IMR-90 (cell line): ENCODE data around the gene CCDC134. TPM values are rescaled to one million over a fixed set of nuclear protein-coding genes. Genes with fewer than 3 reads are reported as not detected.

Experiments used
- ATAC-seq: fragments of 200-7000 bp; cut with Tn5 transposase; 2 replicates; pipeline ENCODE4 v1.9.1; 2020; ENCODE audit warnings: low read depth, mild to moderate bottlenecking, moderate library complexity
- BruUV-seq: library from RNA; stranded (reverse); fragments of 400-500 nt; replicated peaks from 2 replicates; lab custom pipeline; 2021; lab: Mats Ljungman, UMichigan
- CTCF ChIA-PET: fragments of 300-600 bp; formaldehyde crosslinking; extraction: SDS; loops from one replicate; lab custom pipeline; 2021; ENCODE audit warnings: antibody characterized with exemption; lab: Yijun Ruan, JAX
- POLR2A ChIA-PET: fragments of 300-600 bp; sonication (Branson Sonifier 250); formaldehyde crosslinking; loops from one replicate; lab custom pipeline; 2022; ENCODE audit warnings: antibody characterized with exemption; ENCODE audit not compliant: unreplicated experiment; lab: Charles Lee
- DNase-seq: peaks from one replicate; pipeline ENCODE4 v3.0.0; 2013
- H2AFZ ChIP-seq: replicated peaks from 2 replicates; pipeline ENCODE3; 2013; ENCODE audit warnings: low read length, mild to moderate bottlenecking; ENCODE audit not compliant: poor library complexity
- H2AK5ac ChIP-seq: 2 replicates; pipeline ENCODE4 v1.6.1; 2013; ENCODE audit warnings: low read depth, low read length, inconsistent platforms
- H2AK9ac ChIP-seq: replicated peaks from 2 replicates; pipeline ENCODE3; 2013; ENCODE audit warnings: mild to moderate bottlenecking, low read depth, low read length, moderate library complexity; ENCODE audit not compliant: poor library complexity
- H2BK120ac ChIP-seq: 2 replicates; pipeline ENCODE4 v1.6.1; 2013; ENCODE audit warnings: low read depth, low read length, inconsistent platforms
- H2BK15ac ChIP-seq: 3 replicates; pipeline ENCODE4 v1.6.1; 2013; ENCODE audit warnings: low read depth, low read length, inconsistent platforms
- H2BK20ac ChIP-seq: 2 replicates; pipeline ENCODE4 v1.6.1; 2013; ENCODE audit warnings: low read depth, mild to moderate bottlenecking, inconsistent platforms, low read length, moderate library complexity
- H2BK5ac ChIP-seq: 2 replicates; pipeline ENCODE4 v1.6.1; 2013; ENCODE audit warnings: mild to moderate bottlenecking, low read depth, low read length, inconsistent platforms; ENCODE audit not compliant: poor library complexity, severe bottlenecking
- H3K14ac ChIP-seq: replicated peaks from 2 replicates; pipeline ENCODE4 v1.6.1; 2013; ENCODE audit warnings: low read depth, low read length, inconsistent platforms
- H3K18ac ChIP-seq: 2 replicates; pipeline ENCODE4 v1.6.1; 2013; ENCODE audit warnings: low read depth, low read length, control low read depth
- H3K23ac ChIP-seq: 2 replicates; pipeline ENCODE4 v1.6.1; 2013; ENCODE audit warnings: low read depth, low read length, inconsistent platforms
- H3K27ac ChIP-seq: 2 replicates; pipeline ENCODE4 v1.5.1; 2013; ENCODE audit warnings: mild to moderate bottlenecking, control low read depth, low read length; ENCODE audit not compliant: insufficient read depth
- H3K27me3 ChIP-seq: 2 replicates; pipeline ENCODE4 v1.6.1; 2013; ENCODE audit warnings: low read length; ENCODE audit not compliant: control insufficient read depth, insufficient read depth
- H3K36me3 ChIP-seq: 2 replicates; pipeline ENCODE4 v1.6.1; 2013; ENCODE audit warnings: low read length, mixed read lengths; ENCODE audit not compliant: control insufficient read depth, insufficient read depth
- H3K4ac ChIP-seq: 2 replicates; pipeline ENCODE4 v1.6.1; 2013; ENCODE audit warnings: low read depth, low read length, inconsistent platforms
- H3K4me1 ChIP-seq: 2 replicates; pipeline ENCODE4 v1.6.1; 2013; ENCODE audit warnings: low read length, mixed read lengths; ENCODE audit not compliant: control insufficient read depth, insufficient read depth
- H3K4me2 ChIP-seq: 2 replicates; pipeline ENCODE4 v1.6.1; 2013; ENCODE audit warnings: low read depth, mild to moderate bottlenecking, control low read depth, low read length, moderate library complexity
- H3K4me3 ChIP-seq: 2 replicates; pipeline ENCODE4 v1.5.1; 2013; ENCODE audit warnings: low read depth, mild to moderate bottlenecking, control low read depth, low read length, moderate library complexity; ENCODE audit not compliant: insufficient read depth
- H3K56ac ChIP-seq: 2 replicates; pipeline ENCODE4 v1.6.1; 2013; ENCODE audit warnings: low read length, inconsistent platforms; ENCODE audit not compliant: insufficient read depth; ENCODE audit errors: extremely low read depth
- H3K79me1 ChIP-seq, 2 experiments: 2 replicates each; pipeline ENCODE4 v1.6.1; 2013; ENCODE audit warnings: low read length in 2 of 2, inconsistent platforms in 1 of 2, low read depth in 1 of 2
- H3K9ac ChIP-seq: 2 replicates; pipeline ENCODE4 v1.6.1; 2013; ENCODE audit warnings: low read depth, low read length, control low read depth
- H3K9me1 ChIP-seq: 2 replicates; pipeline ENCODE4 v1.6.1; 2013; ENCODE audit warnings: low read length, inconsistent platforms; ENCODE audit not compliant: insufficient read depth
- H3K9me3 ChIP-seq: 2 replicates; pipeline ENCODE4 v1.6.1; 2013; ENCODE audit warnings: low read length; ENCODE audit not compliant: control insufficient read depth, insufficient read depth
- H4K20me1 ChIP-seq: 2 replicates; pipeline ENCODE4 v1.6.1; 2013; ENCODE audit warnings: low read length, inconsistent platforms; ENCODE audit not compliant: insufficient read depth
- H4K5ac ChIP-seq: 2 replicates; pipeline ENCODE4 v1.6.1; 2013; ENCODE audit warnings: mild to moderate bottlenecking, low read depth, low read length, control low read depth
- H4K8ac ChIP-seq, 2 experiments: 2 replicates each; pipeline ENCODE4 v1.6.1; 2013; ENCODE audit warnings: low read depth in 2 of 2, low read length in 2 of 2, control low read depth in 1 of 2, inconsistent platforms in 1 of 2
- H4K91ac ChIP-seq: 2 replicates; pipeline ENCODE4 v1.6.1; 2013; ENCODE audit warnings: low read depth, low read length, inconsistent platforms; ENCODE audit not compliant: insufficient read depth
- CEBPB ChIP-seq: IDR thresholded peaks from 2 replicates; pipeline ENCODE4 v1.6.1; 2012; ENCODE audit warnings: low read depth, low read length, improper control_type of control experiment
- FOS ChIP-seq: fragments of 150-350 bp; IDR thresholded peaks from 2 replicates; pipeline ENCODE4 v1.6.1; 2016; ENCODE audit warnings: low read depth, low read length
- MAFK ChIP-seq: IDR thresholded peaks from 2 replicates; pipeline ENCODE4 v1.6.1; 2012; ENCODE audit warnings: low read depth, low read length, improper control_type of control experiment
- MAZ ChIP-seq: IDR thresholded peaks from 2 replicates; pipeline ENCODE4 v1.6.1; 2012; ENCODE audit warnings: low read depth, mild to moderate bottlenecking, low read length, improper control_type of control experiment, moderate library complexity, borderline replicate concordance
- NFE2L2 ChIP-seq: fragments of 150-350 bp; IDR thresholded peaks from 2 replicates; pipeline ENCODE4 v1.6.1; 2016; ENCODE audit warnings: low read depth, mild to moderate bottlenecking, low read length
- RCOR1 ChIP-seq: IDR thresholded peaks from 2 replicates; pipeline ENCODE4 v1.6.1; 2012; ENCODE audit warnings: mild to moderate bottlenecking, low read length, improper control_type of control experiment; ENCODE audit not compliant: insufficient replicate concordance
- RFX5 ChIP-seq: IDR thresholded peaks from 2 replicates; pipeline ENCODE4 v1.8.0; 2012; ENCODE audit warnings: low read depth, mild to moderate bottlenecking, low read length, moderate library complexity
- SMC3 ChIP-seq: fragments of 150-350 bp; IDR thresholded peaks from 2 replicates; pipeline ENCODE4 v1.6.1; 2016; ENCODE audit warnings: low read depth, mild to moderate bottlenecking, antibody characterized with exemption, low read length, moderate library complexity
- WGBS, 2 experiments: methylation state at CpG; one replicate each; pipeline versions ENCODE4 v1.1.5 to v1.1.7; 2013; ENCODE audit warnings: missing lambda C conversion rate in 2 of 2; ENCODE audit not compliant: insufficient read length in 1 of 2; ENCODE audit errors: extremely low coverage in 2 of 2; 5-methylcytosine and 5-hydroxymethylcytosine counted together
- dilution Hi-C: fragments of 300-500 bp; cut with HindIII; formaldehyde crosslinking; loops from one replicate; pipeline ENCODE4 v1.14.3; 2018; ENCODE audit warnings: low sequenced_read_pairs; ENCODE audit not compliant: unreplicated experiment
- in situ Hi-C: fragments of 300-500 bp; cut with MboI; formaldehyde crosslinking; loops from 3 replicates; pipeline ENCODE4 v1.14.3; 2019; ENCODE audit warnings: low sequenced_read_pairs, inconsistent platforms, mixed read lengths
- intact Hi-C: fragments of 100-400 bp; cut with micrococcal nuclease; formaldehyde crosslinking; loops from 2 replicates; pipeline ENCODE4 v1.10.0; 2022
- polyA plus RNA-seq, 3 experiments: library from polyadenylated mRNA; depleted of rRNA; stranded (reverse); fragments of >200 nt; gene quantifications; 2 replicates each; pipeline ENCODE4 v1.2.3, GENCODE V29; 2012; ENCODE audit warnings: low replicate concordance in 1 of 3
- total RNA-seq: library from RNA; depleted of rRNA; stranded (reverse); fragments of >200 nt; gene quantifications from 2 replicates; pipeline ENCODE4 v1.2.3, GENCODE V29; 2012
- TF ChIP-seq, protein P1 (sequence below): fragments of 150-350 bp; IDR thresholded peaks from 2 replicates; pipeline ENCODE4 v1.6.1; 2016; ENCODE audit warnings: low read depth, mild to moderate bottlenecking, low read length, moderate library complexity, borderline replicate concordance
- TF ChIP-seq, protein P2 (sequence below): conservative IDR thresholded peaks from 2 replicates; pipeline ENCODE4 v1.5.1; 2012; ENCODE audit warnings: mild to moderate bottlenecking, low read depth, low read length, improper control_type of control experiment

CCDC134 gene
- total and polyA plus RNA-seq, 2 of the 4 experiments (the other 2 are of a cell fraction): 5.1 to 7.0 TPM

DNA sequence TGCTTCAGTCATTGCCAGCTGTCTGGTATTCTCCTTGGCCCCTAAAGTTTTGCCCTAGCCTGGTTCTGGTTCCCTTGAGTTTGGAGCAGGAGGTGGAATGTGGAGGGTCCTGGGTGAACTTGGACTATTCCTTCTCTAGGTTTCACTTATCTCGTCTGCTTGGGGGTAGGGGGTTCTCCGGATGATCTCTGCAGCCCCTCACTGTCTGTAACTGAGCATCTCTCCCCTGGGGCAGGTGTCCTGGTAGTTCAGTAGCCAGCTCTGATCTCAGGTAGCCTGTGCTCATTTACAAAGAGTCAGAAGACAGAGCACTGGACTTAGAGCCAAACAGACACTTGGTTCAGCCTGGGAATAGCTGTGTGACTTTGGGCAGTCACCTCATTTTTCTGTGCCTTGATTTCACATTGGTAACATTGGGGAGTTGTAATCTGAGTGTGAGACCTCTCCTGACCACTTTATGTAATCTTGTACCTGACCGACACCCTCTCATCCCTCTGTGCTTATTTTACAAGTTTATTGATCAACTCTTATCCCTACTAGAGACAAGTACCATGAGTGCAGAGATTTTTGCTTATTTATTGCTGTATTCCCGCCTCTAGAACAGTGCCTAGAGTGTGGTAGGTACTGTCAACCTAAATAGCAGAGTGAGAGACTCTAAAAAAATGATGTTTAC lies 804 bp downstream of the CCDC134 start (continued):
- TF ChIP-seq FOS (no peak), MAZ (no peak), RFX5 (no peak), RCOR1 (no peak)
- TF ChIP-seq, protein P1, sequence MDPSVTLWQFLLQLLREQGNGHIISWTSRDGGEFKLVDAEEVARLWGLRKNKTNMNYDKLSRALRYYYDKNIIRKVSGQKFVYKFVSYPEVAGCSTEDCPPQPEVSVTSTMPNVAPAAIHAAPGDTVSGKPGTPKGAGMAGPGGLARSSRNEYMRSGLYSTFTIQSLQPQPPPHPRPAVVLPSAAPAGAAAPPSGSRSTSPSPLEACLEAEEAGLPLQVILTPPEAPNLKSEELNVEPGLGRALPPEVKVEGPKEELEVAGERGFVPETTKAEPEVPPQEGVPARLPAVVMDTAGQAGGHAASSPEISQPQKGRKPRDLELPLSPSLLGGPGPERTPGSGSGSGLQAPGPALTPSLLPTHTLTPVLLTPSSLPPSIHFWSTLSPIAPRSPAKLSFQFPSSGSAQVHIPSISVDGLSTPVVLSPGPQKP: no peak

DNA sequence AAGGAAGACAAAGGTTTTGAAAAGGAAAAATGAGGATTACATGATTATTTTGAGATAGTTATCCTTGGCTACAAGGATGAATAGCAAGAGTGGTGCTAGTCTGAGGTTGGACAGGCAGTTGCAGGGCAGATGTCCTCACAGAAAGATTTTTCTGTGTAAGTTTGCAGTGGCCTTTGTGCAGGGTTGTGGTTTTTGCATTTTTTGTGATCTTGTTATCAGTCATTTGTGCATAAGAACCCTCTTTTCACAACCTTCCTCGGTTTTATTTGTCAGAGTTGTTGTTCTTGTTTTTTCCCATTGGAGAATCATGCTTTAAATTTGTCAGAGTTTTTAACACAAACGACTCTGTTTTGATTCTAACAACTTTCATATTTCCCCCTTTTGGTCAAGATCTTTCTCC lies 1.4 kb downstream of the CCDC134 start:
- intact Hi-C loops: no loop called here

More for the DNA sequence above, 1.4 kb downstream of the CCDC134 start:
- Histone ChIP-seq H2AFZ (no peak overlapping the region), H3K27ac (no peak overlapping the region), H3K56ac (no peak overlapping the region), H3K4me1 (peaks cover 11% of the 10 kb centered on the region), H4K91ac (no peak overlapping the region), H3K14ac (no peak overlapping the region), H3K9me3 (no peaks in the 10 kb centered on the region), H2BK5ac (no peak overlapping the region), H4K5ac (no peak overlapping the region), H3K9ac (no peak overlapping the region), H3K18ac (no peak overlapping the region), H4K8ac (no peak overlapping the region), H4K20me1 (no peaks in the 10 kb centered on the region), H3K36me3 (no peaks in the 10 kb centered on the region), H3K79me1 (peaks cover 15 to 24% of the 10 kb centered on the region in 2 experiments; a peak in 3 of 4 replicates), H3K4me3 (no peak overlapping the region), H2AK9ac (no peak overlapping the region), H2BK15ac (no peak overlapping the region), H2AK5ac (no peak overlapping the region), H2BK20ac (no peak overlapping the region), H3K4ac (no peak overlapping the region), H3K9me1 (peaks cover 7% of the 10 kb centered on the region), H3K23ac (no peak overlapping the region), H3K27me3 (no peaks in the 10 kb centered on the region), H2BK120ac (no peak overlapping the region), H3K4me2 (no peak overlapping the region)
- ATAC-seq (no peak), DNase-seq (no peak)
- ChIA-PET CTCF (no interaction called here), POLR2A (no interaction called here)
- dilution Hi-C loops: no loop called here
- no CpG with 5 or more reads among the region's 2 CpGs for WGBS, 2 experiments
- no TSS peak for BruUV-seq
- no peak for TF ChIP-seq CEBPB
- TF ChIP-seq, protein P2, sequence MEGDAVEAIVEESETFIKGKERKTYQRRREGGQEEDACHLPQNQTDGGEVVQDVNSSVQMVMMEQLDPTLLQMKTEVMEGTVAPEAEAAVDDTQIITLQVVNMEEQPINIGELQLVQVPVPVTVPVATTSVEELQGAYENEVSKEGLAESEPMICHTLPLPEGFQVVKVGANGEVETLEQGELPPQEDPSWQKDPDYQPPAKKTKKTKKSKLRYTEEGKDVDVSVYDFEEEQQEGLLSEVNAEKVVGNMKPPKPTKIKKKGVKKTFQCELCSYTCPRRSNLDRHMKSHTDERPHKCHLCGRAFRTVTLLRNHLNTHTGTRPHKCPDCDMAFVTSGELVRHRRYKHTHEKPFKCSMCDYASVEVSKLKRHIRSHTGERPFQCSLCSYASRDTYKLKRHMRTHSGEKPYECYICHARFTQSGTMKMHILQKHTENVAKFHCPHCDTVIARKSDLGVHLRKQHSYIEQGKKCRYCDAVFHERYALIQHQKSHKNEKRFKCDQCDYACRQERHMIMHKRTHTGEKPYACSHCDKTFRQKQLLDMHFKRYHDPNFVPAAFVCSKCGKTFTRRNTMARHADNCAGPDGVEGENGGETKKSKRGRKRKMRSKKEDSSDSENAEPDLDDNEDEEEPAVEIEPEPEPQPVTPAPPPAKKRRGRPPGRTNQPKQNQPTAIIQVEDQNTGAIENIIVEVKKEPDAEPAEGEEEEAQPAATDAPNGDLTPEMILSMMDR: no peak
- TF ChIP-seq, protein P1: no peak
- no peak for TF ChIP-seq SMC3
- TF ChIP-seq MAFK: no peak
- no peak for TF ChIP-seq NFE2L2
- in situ Hi-C loops: no loop called here
